Right lobe of liver (tissue), 6 donors: ENCODE measurements around the gene MGRN1. TPM values are rescaled to one million over a fixed set of nuclear protein-coding genes. Genes with fewer than 3 reads are reported as not detected.

Experiments
- ATAC-seq, 4 donors: fragments of 200-7000 bp; cut with Tn5 transposase; one replicate each; pipeline ENCODE4 v1.9.1; 2020; ENCODE audit warnings: mild to moderate bottlenecking in 4 of 4, moderate library complexity in 4 of 4
- DNase-seq, 3 donors: peaks; one replicate each; pipeline ENCODE4 v3.0.0-alpha.2; 2020
- H3K27ac ChIP-seq, 3 donors: fragments of 200-600 bp; one replicate each; pipeline ENCODE4 v1.8.0; 2022
- H3K27me3 ChIP-seq, 2 donors: fragments of 200-600 bp; one replicate each; pipeline ENCODE4 v1.8.0; 2022
- H3K36me3 ChIP-seq, 4 donors: fragments of 200-600 bp; sonication (generic) in 1 of 4; one replicate each; pipeline versions ENCODE4 v1.5.1 to v1.8.0; 2017 to 2022; ENCODE audit warnings: control low read depth in 1 of 4
- H3K4me1 ChIP-seq, 4 donors: fragments of 200-600 bp; sonication (generic) in 1 of 4; one replicate each; pipeline versions ENCODE4 v1.5.1 to v1.8.0; 2017 to 2022; ENCODE audit warnings: control low read depth in 1 of 4
- H3K4me3 ChIP-seq, 3 donors: fragments of 200-600 bp; one replicate each; pipeline ENCODE4 v1.8.0; 2022
- H3K9me3 ChIP-seq, 4 donors: fragments of 200-600 bp; sonication (generic) in 1 of 4; one replicate each; pipeline versions ENCODE4 v1.5.1 to v1.8.0; 2017 to 2022; ENCODE audit warnings: control low read depth in 1 of 4
- CTCF ChIP-seq, 4 donors: fragments of 200-600 bp in 3 of 4; fragments of 450-650 bp in 1 of 4; IDR thresholded peaks; one replicate each; pipeline versions ENCODE4 v1.5.1 to v1.8.0; 2016 to 2022; ENCODE audit warnings: antibody characterized with exemption in 4 of 4, mild to moderate bottlenecking in 2 of 4
- POLR2A ChIP-seq: fragments of 450-650 bp; IDR thresholded peaks from one replicate; pipeline ENCODE4 v1.6.1; 2017; ENCODE audit warnings: antibody characterized with exemption, mild to moderate bottlenecking
- WGBS: methylation state at CpG from one replicate; pipeline ENCODE4 v1.1.6; 2018; ENCODE audit warnings: low coverage, low lambda C conversion rate; ENCODE audit not compliant: insufficient coverage; ENCODE audit errors: missing lambda C conversion rate; 5-methylcytosine and 5-hydroxymethylcytosine counted together
- intact Hi-C, 2 donors: fragments of 100-400 bp; cut with DNase I; formaldehyde crosslinking; loops; one replicate each; pipeline versions ENCODE4 v1.11.2 to v1.14.1; 2022
- total RNA-seq, 6 experiments: library from RNA; depleted of rRNA in 2 of 6; stranded (reverse); fragments of >200 nt in 2 of 6; fragmentation: NEBNext Ultra II Directional in 3 of 6; extraction: Animal tissue kit (Norgen Biotek cat#: 25700) in 3 of 6; gene quantifications; one replicate each; pipeline versions ENCODE4 v1.1.0 to v1.2.4, GENCODE V29; 2016 to 2023
- donor health status: DM: no; HTN: yes; CAD: no.
- donor health status: DM: no; HTN: no; CAD: no.
- donor health status: DM: no; HTN: no; CAD: no.
- donor health status: DM: no; HTN: yes; CAD: no.
- donor health status: DM: no; HTN: yes; CAD: no.

MGRN1 gene
- total RNA-seq, 6 experiments from 2014 or later = 42.5 to 67.3 (median 49.5) TPM

GRCh38 chr16:4687946-4688673, 63.5 kb downstream of the MGRN1 start:
- 66% methylated on average over 13 of the region's 39 CpGs for WGBS
- intact Hi-C loops = no loop called here
- DNase-seq (peak; percentile 58 to 95 (median 93)), ATAC-seq (peak; percentile 3 to 49 (median 40))
- H3K4me1 ChIP-seq = peaks cover 0 to 71% (median 30%) of the 10 kb centered on the region in 4 donors
- no peak overlapping the region for H3K4me3 ChIP-seq
- no peaks in the 10 kb centered on the region for H3K9me3 ChIP-seq
- H3K27me3 ChIP-seq = no peaks in the 10 kb centered on the region
- TF ChIP-seq CTCF (IDR thresholded peaks at IDR 0.05) (no peak), POLR2A (no peak)
- peak overlapping the region in 1 of 3 donors; percentile 76 for H3K27ac ChIP-seq
- H3K36me3 ChIP-seq = peaks cover 0 to 10% (median 4%) of the 10 kb centered on the region in 4 donors

GRCh38 chr16:4688674-4689045, 64.0 kb downstream of the MGRN1 start:
- no peak for TF ChIP-seq POLR2A
- TF ChIP-seq CTCF (IDR thresholded peaks at IDR 0.05) = no peak
- ATAC-seq (no peak), DNase-seq (peak in 2 of 3 donors; percentile 26 to 58)
- Histone ChIP-seq H3K36me3 (peaks cover 0 to 10% (median 4%) of the 10 kb centered on the region in 4 donors), H3K4me1 (peaks cover 0 to 66% (median 27%) of the 10 kb centered on the region in 4 donors), H3K27ac (peak overlapping the region in 1 of 3 donors; percentile 76), H3K27me3 (no peaks in the 10 kb centered on the region), H3K9me3 (no peaks in the 10 kb centered on the region), H3K4me3 (no peak overlapping the region)
- WGBS = no CpG with 5 or more reads among the region's 22 CpGs
- intact Hi-C loops = no loop called here

- H3K4me1 ChIP-seq = peaks cover 0 to 60% (median 25%) of the 10 kb centered on the region in 4 donors
- H3K9me3 ChIP-seq = no peaks in the 10 kb centered on the region
- H3K27me3 ChIP-seq = no peaks in the 10 kb centered on the region
- H3K27ac ChIP-seq = peak overlapping the region in 1 of 3 donors; percentile 76
- WGBS = 68% methylated on average over 9 of the region's 21 CpGs
- intact Hi-C loops = no loop called here
- no peak for TF ChIP-seq CTCF (IDR thresholded peaks at IDR 0.05)
- no peak for TF ChIP-seq POLR2A
- peaks cover 0 to 9% (median 4%) of the 10 kb centered on the region in 4 donors for H3K36me3 ChIP-seq
- ATAC-seq (no peak), DNase-seq (peak; percentile 23 to 58 (median 54))
- H3K4me3 ChIP-seq = no peak overlapping the region
Observed at GRCh38 chr16:4689091-4689671, 64.6 kb downstream of the MGRN1 start.

GRCh38 chr16:4689864-4690704, 65.5 kb downstream of the MGRN1 start:
- DNase-seq (peak in 2 of 3 donors; percentile 55 to 56), ATAC-seq (no peak)
- Histone ChIP-seq H3K27me3 (no peaks in the 10 kb centered on the region), H3K9me3 (no peaks in the 10 kb centered on the region), H3K4me3 (no peak overlapping the region), H3K36me3 (peaks cover 0 to 9% (median 4%) of the 10 kb centered on the region in 4 donors), H3K4me1 (peaks cover 0 to 55% (median 22%) of the 10 kb centered on the region in 4 donors), H3K27ac (peak overlapping the region in 1 of 3 donors; percentile 76)
- intact Hi-C loops = no loop called here
- TF ChIP-seq CTCF (IDR thresholded peaks at IDR 0.05) (no peak), POLR2A (no peak)
- WGBS = 56% methylated on average over 12 of the region's 31 CpGs
